Endothelial cell of umbilical vein (primary cell): Measurements from ENCODE around the gene ERBB2. TPM values are rescaled to one million over a fixed set of nuclear protein-coding genes. Genes with fewer than 3 reads are reported as not detected.

Experiments used
- BruUV-seq: library from RNA; stranded (reverse); fragments of 400-500 nt; replicated peaks from 2 replicates; lab custom pipeline; 2021; lab: Mats Ljungman, UMichigan
- CTCF ChIA-PET: fragments of 300-600, 350-600 bp; sonication (Branson Sonifier 250); formaldehyde crosslinking; loops from one replicate; lab custom pipeline; 2021; ENCODE audit warnings: antibody characterized with exemption, inconsistent platforms; lab: Charles Lee
- POLR2A ChIA-PET: fragments of 300-600, 350-600 bp; sonication (Branson Sonifier 250); formaldehyde crosslinking; loops from one replicate; lab custom pipeline; 2021; ENCODE audit warnings: antibody characterized with exemption, inconsistent platforms; lab: Charles Lee
- DNase-seq: peaks from one replicate; pipeline ENCODE4 v3.0.0-alpha.2; 2011; ENCODE audit warnings: low read depth, low spot score
- FAIRE-seq: peaks from 2 replicates; lab custom pipeline; 2011; peaks lifted over from hg19 to GRCh38; lab: Jason Lieb, UNC
- H2AFZ ChIP-seq: 2 replicates; pipeline ENCODE4 v1.6.0; 2012; ENCODE audit warnings: low read depth, low read length, control low read depth, inconsistent platforms
- H3K27ac ChIP-seq: 2 replicates; pipeline ENCODE4 v1.5.1; 2011; ENCODE audit warnings: low read depth, mild to moderate bottlenecking, control low read depth, low read length, moderate library complexity; ENCODE audit not compliant: insufficient read depth
- H3K27me3 ChIP-seq, 2 experiments: 2 replicates each; pipeline versions ENCODE4 v1.6.0 to v1.6.1; 2011; ENCODE audit warnings: low read length in 2 of 2, mixed read lengths in 1 of 2; ENCODE audit not compliant: control insufficient read depth in 2 of 2, insufficient read depth in 2 of 2
- H3K36me3 ChIP-seq, 2 experiments: 2 replicates in 1 of 2; 3 replicates in 1 of 2; pipeline ENCODE4 v1.5.1; 2011; ENCODE audit warnings: low read length in 2 of 2, mild to moderate bottlenecking in 1 of 2, moderate library complexity in 1 of 2; ENCODE audit not compliant: control insufficient read depth in 2 of 2, insufficient read depth in 2 of 2; ENCODE audit errors: extremely low read depth in 1 of 2
- H3K4me1 ChIP-seq: 3 replicates; pipeline ENCODE4 v1.5.1; 2011; ENCODE audit warnings: mild to moderate bottlenecking, low read length; ENCODE audit not compliant: control insufficient read depth, insufficient read depth; ENCODE audit errors: extremely low read depth
- H3K4me2 ChIP-seq: 2 replicates; pipeline ENCODE4 v1.6.1; 2011; ENCODE audit warnings: low read length, control low read depth, mixed read lengths; ENCODE audit not compliant: insufficient read depth
- H3K4me3 ChIP-seq, 3 experiments: fragments of 200-600 bp in 1 of 3; sonication (generic), shearing (Covaris generic) in 1 of 3; replicated peaks in 1 of 3; 2 replicates each; pipeline ENCODE4 v1.5.1; 2011 to 2016; ENCODE audit warnings: control low read depth in 3 of 3, low read length in 3 of 3, mild to moderate bottlenecking in 2 of 3, inconsistent platforms in 1 of 3, low read depth in 1 of 3, moderate library complexity in 1 of 3; ENCODE audit not compliant: insufficient read depth in 1 of 3
- H3K79me2 ChIP-seq: 2 replicates; pipeline ENCODE4 v1.6.0; 2012; ENCODE audit warnings: low read length, inconsistent platforms; ENCODE audit not compliant: control insufficient read depth, insufficient read depth
- H3K9ac ChIP-seq: replicated peaks from 2 replicates; pipeline ENCODE3; 2011; ENCODE audit warnings: low read length, control low read depth; ENCODE audit not compliant: insufficient read depth; ENCODE audit errors: extremely low read depth
- H3K9me1 ChIP-seq: replicated peaks from 3 replicates; pipeline ENCODE4 v1.6.0; 2011; ENCODE audit warnings: mild to moderate bottlenecking, low read length; ENCODE audit not compliant: control insufficient read depth, insufficient read depth; ENCODE audit errors: extremely low read depth
- H3K9me3 ChIP-seq: replicated peaks from 2 replicates; pipeline ENCODE4 v1.5.1; 2012; ENCODE audit warnings: low read length, inconsistent platforms; ENCODE audit not compliant: control insufficient read depth, insufficient read depth
- H4K20me1 ChIP-seq: replicated peaks from 2 replicates; pipeline ENCODE3; 2011; ENCODE audit warnings: mild to moderate bottlenecking, low read length; ENCODE audit not compliant: control insufficient read depth, insufficient read depth; ENCODE audit errors: extremely low read depth
- CTCF ChIP-seq, 2 donors: IDR thresholded peaks; 1 replicate in 1 of 2; 2 replicates in 1 of 2; pipeline ENCODE4 v1.5.1; 2011; ENCODE audit warnings: low read length in 2 of 2, mild to moderate bottlenecking in 2 of 2, moderate library complexity in 2 of 2, control low read depth in 1 of 2, inconsistent platforms in 1 of 2, low read depth in 1 of 2; ENCODE audit not compliant: insufficient read depth in 1 of 2; ENCODE audit errors: extremely low read depth in 1 of 2
- EZH2 ChIP-seq: IDR thresholded peaks from 2 replicates; pipeline ENCODE4 v1.6.1; 2012; ENCODE audit warnings: borderline replicate concordance, low read depth, mild to moderate bottlenecking, moderate library complexity, low read length, inconsistent platforms; ENCODE audit not compliant: severe bottlenecking
- FOS ChIP-seq: IDR thresholded peaks from 2 replicates; pipeline ENCODE4 v1.6.1; 2011; ENCODE audit warnings: mild to moderate bottlenecking, low read length, moderate library complexity, borderline replicate concordance; ENCODE audit not compliant: insufficient read depth
- GATA2 ChIP-seq: IDR thresholded peaks from 2 replicates; pipeline ENCODE4 v1.7.0; 2011; ENCODE audit warnings: low read depth, mild to moderate bottlenecking, moderate library complexity, mixed read lengths, low read length; ENCODE audit not compliant: insufficient read length, insufficient read depth
- POLR2A ChIP-seq: IDR thresholded peaks from 2 replicates; pipeline ENCODE4 v1.6.1; 2012; ENCODE audit warnings: low read depth, mild to moderate bottlenecking, control low read depth, low read length
- dilution Hi-C: fragments of 300-500 bp; cut with MboI; formaldehyde crosslinking; loops from one replicate; pipeline ENCODE4 v1.15.0; 2019; ENCODE audit warnings: low sequenced_read_pairs; ENCODE audit not compliant: extremely low pct_ligation_motif_present
- intact Hi-C: fragments of 100-400 bp; cut with micrococcal nuclease; formaldehyde crosslinking; loops from one replicate; pipeline ENCODE4 v1.10.0; 2022
- polyA plus RNA-seq, 4 experiments: library from polyadenylated mRNA; depleted of rRNA in 3 of 4; stranded (reverse) in 3 of 4; unstranded in 1 of 4; fragments of >200 nt; gene quantifications; 2 replicates each; pipeline versions ENCODE4 v1.2.1 to v1.2.3, GENCODE V29; 2011 to 2012; ENCODE audit warnings: missing spikeins in 1 of 4
- total RNA-seq: library from RNA; stranded (reverse); gene quantifications from 2 replicates; pipeline ENCODE4 v1.2.3, GENCODE V29; 2021

Gene ERBB2
- total and polyA plus RNA-seq, 2 donors (not counting 3 experiments of a cell fraction or from before 2014, with no cell fraction given): 20.6 to 32.9 TPM

- Histone ChIP-seq H3K9me3 (no peaks in the 10 kb centered on the region), H3K4me2 (no peak overlapping the region), H3K36me3 (no peaks in the 10 kb centered on the region), H3K9me1 (no peaks in the 10 kb centered on the region), H3K27me3 (peaks cover 6 to 10% of the 10 kb centered on the region in 2 experiments), H3K4me3 (no peak overlapping the region), H3K4me1 (no peaks in the 10 kb centered on the region), H3K79me2 (no peaks in the 10 kb centered on the region), H3K27ac (no peak overlapping the region), H2AFZ (no peak overlapping the region), H4K20me1 (no peaks in the 10 kb centered on the region), H3K9ac (no peak overlapping the region)
- peak; percentile 79 for TF ChIP-seq EZH2
- TF ChIP-seq FOS: no peak
- ChIA-PET POLR2A (interaction anchor here (0.6 to 0.7 kb wide), 2 partner anchors 48 to 62 kb away, joined by 5 to 9 read pairs; no protein-coding TSS in a partner anchor), CTCF (interaction anchor here (0.9 to 13.1 kb wide), 7 partner anchors 14 to 48 kb away, joined by 3 to 291 read pairs (median 8); no protein-coding TSS in a partner anchor)
- intact Hi-C loops: no loop called here
- DNase-seq (no peak), FAIRE-seq (no peak)
- no TSS peak for BruUV-seq
- dilution Hi-C loops: no loop called here
Observed at GRCh38 chr17:39667262-39667944, 32.5 kb upstream of the ERBB2 start.

DNA sequence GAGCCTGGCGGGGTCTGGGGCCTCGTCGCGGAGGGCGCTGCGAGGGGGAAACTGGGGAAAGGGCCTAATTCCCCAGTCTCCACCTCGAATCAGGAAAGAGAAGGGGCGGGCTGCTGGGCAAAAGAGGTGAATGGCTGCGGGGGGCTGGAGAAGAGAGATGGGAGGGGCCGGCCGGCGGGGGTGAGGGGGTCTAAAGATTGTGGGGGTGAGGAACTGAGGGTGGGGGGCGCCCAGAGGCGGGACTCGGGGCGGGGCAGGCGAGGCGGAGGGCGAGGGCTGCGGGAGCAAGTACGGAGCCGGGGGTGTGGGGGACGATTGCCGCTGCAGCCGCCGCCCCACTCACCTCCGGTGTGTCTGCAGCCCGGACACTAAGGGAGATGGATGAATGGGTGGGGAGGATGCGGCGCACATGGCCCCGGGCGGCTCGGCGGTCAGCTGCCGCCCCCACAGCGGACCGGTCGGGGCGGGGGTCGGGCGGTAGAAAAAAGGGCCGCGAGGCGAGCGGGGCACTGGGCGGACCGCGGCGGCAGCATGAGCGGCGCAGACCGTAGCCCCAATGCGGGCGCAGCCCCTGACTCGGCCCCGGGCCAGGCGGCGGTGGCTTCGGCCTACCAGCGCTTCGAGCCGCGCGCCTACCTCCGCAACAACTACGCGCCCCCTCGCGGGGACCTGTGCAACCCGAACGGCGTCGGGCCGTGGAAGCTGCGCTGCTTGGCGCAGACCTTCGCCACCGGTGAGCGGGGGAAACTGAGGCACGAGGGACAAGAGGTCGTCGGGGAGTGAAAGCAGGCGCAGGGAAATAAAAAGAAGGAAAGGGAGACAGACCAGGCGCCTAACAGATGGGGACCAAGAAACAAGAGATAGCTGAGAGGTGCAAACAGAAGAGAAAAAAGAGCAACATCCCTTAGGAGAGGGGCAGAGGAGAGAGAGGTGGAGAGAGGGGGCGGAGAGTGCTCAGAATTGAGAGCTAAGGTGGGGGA lies 31.6 kb upstream of the ERBB2 start, which contains the start of gene PNMT:
Gene PNMT (plus strand): TSS at position 509 of the 980 bp plus-strand sequence. CDS start 23 bp downstream, at position 532.
- Histone ChIP-seq H3K36me3 (no peaks in the 10 kb centered on the region), H3K9me1 (no peaks in the 10 kb centered on the region), H2AFZ (peak within 1 kb of the TSS; percentile 64), H3K27me3 (peaks cover 6 to 10% of the 10 kb centered on the region in 2 experiments), H3K79me2 (no peaks in the 10 kb centered on the region), H4K20me1 (no peaks in the 10 kb centered on the region), H3K27ac (no peak within 1 kb of the TSS), H3K9me3 (no peaks in the 10 kb centered on the region), H3K9ac (no peak within 1 kb of the TSS), H3K4me3 (peak within 1 kb of the TSS in 1 of 3 experiments; percentile 3), H3K4me2 (peak within 1 kb of the TSS; percentile 32), H3K4me1 (no peaks in the 10 kb centered on the region)
- TF ChIP-seq CTCF (IDR thresholded peaks at IDR 0.05; ENCODE audit: extremely low read depth in 1 of 2, insufficient read depth in 1 of 2, low read depth in 1 of 2, low read length in 2 of 2) (peak; percentile 77 to 84), EZH2 (peak; percentile 48), GATA2 (no peak), POLR2A (no peak)
- BruUV-seq: no TSS peak
- POLR2A ChIA-PET: interaction anchor here (0.7 kb wide), 1 partner anchor 49 kb away, joined by 9 read pairs; no protein-coding TSS in a partner anchor
- CTCF ChIA-PET: interaction anchor here (0.6 to 13.1 kb wide), 18 partner anchors 9 to 120 kb away, joined by 3 to 291 read pairs (median 3); partner anchors contain the start of genes ERBB2, PGAP3 and STARD3
- intact Hi-C loops (loop anchor here (1.0 kb wide), 1 partner anchor 46 kb away; no protein-coding TSS in a partner anchor), dilution Hi-C loops (no loop called here)
- DNase-seq: peak; percentile 48
- peak; percentile 21 for FAIRE-seq
